H1 (cell line): Measurements from ENCODE around the gene METRN. TPM values are rescaled to one million over a fixed set of nuclear protein-coding genes. Genes with fewer than 3 reads are reported as not detected.

ENCODE experiments used
- CTCF ChIA-PET: fragments of 300-600 bp; sonication (Branson Sonifier 250); formaldehyde crosslinking; loops from one replicate; lab custom pipeline; 2021; ENCODE audit not compliant: partially characterized antibody; lab: Charles Lee
- POLR2A ChIA-PET: fragments of 300-600 bp; sonication (Branson Sonifier 250); formaldehyde crosslinking; loops from one replicate; lab custom pipeline; 2021; ENCODE audit warnings: inconsistent platforms; ENCODE audit not compliant: partially characterized antibody; lab: Charles Lee
- DNase-seq, 2 experiments: peaks; one replicate each; pipeline versions ENCODE4 v3.0.0 to v3.0.0-alpha.2; 2010 to 2022; ENCODE audit warnings: low spot score in 2 of 2, low read depth in 1 of 2, mixed read lengths in 1 of 2
- FAIRE-seq: peaks from 2 replicates; lab custom pipeline; 2011; peaks lifted over from hg19 to GRCh38; lab: Jason Lieb, UNC
- H2AFZ ChIP-seq: 2 replicates; pipeline ENCODE4 v1.8.1; 2012; ENCODE audit warnings: low read length, inconsistent platforms
- H2AK5ac ChIP-seq: 2 replicates; pipeline ENCODE4 v1.6.1; 2013; ENCODE audit warnings: low read depth, low read length
- H2BK120ac ChIP-seq: replicated peaks from 2 replicates; pipeline ENCODE3; 2013; ENCODE audit warnings: low read depth, low read length, inconsistent platforms
- H2BK12ac ChIP-seq: 2 replicates; pipeline ENCODE4 v1.6.1; 2013; ENCODE audit warnings: low read depth, low read length
- H2BK15ac ChIP-seq: 2 replicates; pipeline ENCODE4 v1.6.1; 2013; ENCODE audit warnings: low read length
- H2BK20ac ChIP-seq: 2 replicates; pipeline ENCODE4 v1.6.1; 2013; ENCODE audit warnings: low read length
- H2BK5ac ChIP-seq: 2 replicates; pipeline ENCODE4 v1.6.1; 2013; ENCODE audit warnings: low read depth, low read length
- H3K14ac ChIP-seq: 2 replicates; pipeline ENCODE4 v1.6.1; 2013; ENCODE audit warnings: inconsistent platforms; ENCODE audit not compliant: insufficient read length
- H3K18ac ChIP-seq: 2 replicates; pipeline ENCODE4 v1.6.1; 2013; ENCODE audit warnings: low read length; ENCODE audit errors: extremely low read depth
- H3K23ac ChIP-seq: 2 replicates; pipeline ENCODE4 v1.6.1; 2013; ENCODE audit warnings: inconsistent platforms; ENCODE audit not compliant: insufficient read length
- H3K23me2 ChIP-seq: 2 replicates; pipeline ENCODE4 v1.6.1; 2013; ENCODE audit warnings: low read depth, low read length
- H3K27ac ChIP-seq: 2 replicates; pipeline ENCODE4 v1.6.1; 2011; ENCODE audit warnings: low read depth, low read length, inconsistent platforms
- H3K27me3 ChIP-seq, 4 experiments: replicated peaks in 1 of 4; 1 replicate in 1 of 4; 2 replicates in 3 of 4; pipeline versions ENCODE4 v1.6.1 to v1.8.1; 2011 to 2013; ENCODE audit warnings: low read length in 3 of 4, mild to moderate bottlenecking in 3 of 4, inconsistent platforms in 2 of 4, mixed read lengths in 2 of 4, moderate library complexity in 1 of 4; ENCODE audit not compliant: control insufficient read depth in 3 of 4, insufficient read depth in 3 of 4; ENCODE audit errors: extremely low read depth in 1 of 4
- H3K36me3 ChIP-seq, 4 experiments: 2 replicates each; pipeline versions ENCODE4 v1.6.1 to v1.8.1; 2011 to 2013; ENCODE audit warnings: mild to moderate bottlenecking in 4 of 4, low read length in 3 of 4, moderate library complexity in 2 of 4, control low read depth in 1 of 4, inconsistent platforms in 1 of 4; ENCODE audit not compliant: insufficient read depth in 4 of 4, control insufficient read depth in 2 of 4
- H3K4ac ChIP-seq: replicated peaks from 2 replicates; pipeline ENCODE3; 2013; ENCODE audit warnings: low read length, low read depth, mixed read lengths, inconsistent platforms; ENCODE audit not compliant: insufficient read length
- H3K4me1 ChIP-seq, 4 experiments: replicated peaks in 1 of 4; 1 replicate in 1 of 4; 2 replicates in 3 of 4; pipeline versions ENCODE4 v1.6.1 to v1.8.1; 2011 to 2013; ENCODE audit warnings: low read length in 3 of 4, inconsistent platforms in 2 of 4, mixed read lengths in 1 of 4; ENCODE audit not compliant: insufficient read depth in 4 of 4, control insufficient read depth in 3 of 4
- H3K4me2 ChIP-seq, 2 experiments: 2 replicates each; pipeline versions ENCODE4 v1.6.1 to v1.8.1; 2011 to 2013; ENCODE audit warnings: low read depth in 2 of 2, low read length in 2 of 2, control low read depth in 1 of 2, inconsistent platforms in 1 of 2, mild to moderate bottlenecking in 1 of 2; ENCODE audit not compliant: insufficient read depth in 1 of 2
- H3K4me3 ChIP-seq, 4 experiments: fragments of 200-600, 300-600 bp in 1 of 4; sonication (generic), shearing (Covaris generic), sonication (Bioruptor Twin) in 1 of 4; 2 replicates each; pipeline versions ENCODE4 v1.5.1 to v1.8.1; 2011 to 2016; ENCODE audit warnings: low read length in 4 of 4, low read depth in 3 of 4, control low read depth in 2 of 4, inconsistent platforms in 2 of 4, mild to moderate bottlenecking in 2 of 4, mixed read lengths in 1 of 4, moderate library complexity in 1 of 4; ENCODE audit not compliant: insufficient read depth in 2 of 4; ENCODE audit errors: extremely low read depth in 1 of 4
- H3K56ac ChIP-seq: replicated peaks from 2 replicates; pipeline ENCODE3; 2013; ENCODE audit warnings: low read depth, mild to moderate bottlenecking, mixed read lengths, low read length, inconsistent platforms; ENCODE audit not compliant: insufficient read length
- H3K79me1 ChIP-seq: 2 replicates; pipeline ENCODE4 v1.6.1; 2013; ENCODE audit warnings: low read depth, low read length, control low read depth
- H3K79me2 ChIP-seq, 2 experiments: 2 replicates each; pipeline versions ENCODE4 v1.6.1 to v1.8.1; 2012 to 2013; ENCODE audit warnings: low read length in 2 of 2, mild to moderate bottlenecking in 2 of 2, inconsistent platforms in 1 of 2; ENCODE audit not compliant: insufficient read depth in 2 of 2, control insufficient read depth in 1 of 2
- H3K9ac ChIP-seq, 4 experiments: replicated peaks in 1 of 4; 1 replicate in 1 of 4; 2 replicates in 3 of 4; pipeline versions ENCODE4 v1.6.1 to v1.8.1; 2011 to 2013; ENCODE audit warnings: low read depth in 3 of 4, low read length in 3 of 4, control low read depth in 2 of 4, mild to moderate bottlenecking in 2 of 4, moderate library complexity in 2 of 4, inconsistent platforms in 1 of 4; ENCODE audit errors: extremely low read depth in 1 of 4
- H3K9me3 ChIP-seq, 2 experiments: 2 replicates each; pipeline versions ENCODE4 v1.6.1 to v1.8.1; 2012 to 2013; ENCODE audit warnings: mild to moderate bottlenecking in 2 of 2, moderate library complexity in 2 of 2, control low read depth in 1 of 2, inconsistent platforms in 1 of 2, low read depth in 1 of 2, low read length in 1 of 2, mixed read lengths in 1 of 2; ENCODE audit not compliant: insufficient read depth in 2 of 2
- H4K20me1 ChIP-seq, 2 experiments: replicated peaks in 1 of 2; 2 replicates each; pipeline versions ENCODE3 to v1.8.1; 2011 to 2013; ENCODE audit warnings: inconsistent platforms in 2 of 2, low read length in 2 of 2, mild to moderate bottlenecking in 1 of 2; ENCODE audit not compliant: insufficient read depth in 2 of 2, control insufficient read depth in 1 of 2
- H4K5ac ChIP-seq: 2 replicates; pipeline ENCODE4 v1.6.1; 2013; ENCODE audit warnings: low read length, low read depth, mixed read lengths, inconsistent platforms; ENCODE audit not compliant: insufficient read length
- H4K8ac ChIP-seq: 2 replicates; pipeline ENCODE4 v1.8.0; 2013; ENCODE audit warnings: mild to moderate bottlenecking, moderate library complexity, low read length, inconsistent platforms; ENCODE audit not compliant: insufficient read depth; ENCODE audit errors: extremely low read depth
- H4K91ac ChIP-seq: replicated peaks from 2 replicates; pipeline ENCODE3; 2013; ENCODE audit warnings: low read length, mixed read lengths, inconsistent platforms; ENCODE audit not compliant: insufficient read length
- BCL11A ChIP-seq, 2 experiments: IDR thresholded peaks; one replicate each; pipeline ENCODE4 v1.6.1; 2011; ENCODE audit warnings: low read depth in 2 of 2, low read length in 2 of 2, mild to moderate bottlenecking in 2 of 2
- EGR1 ChIP-seq: IDR thresholded peaks from 2 replicates; pipeline ENCODE4 v1.6.1; 2011; ENCODE audit warnings: low read depth, low read length, borderline replicate concordance
- HDAC6 ChIP-seq: IDR thresholded peaks from one replicate; pipeline ENCODE4 v1.7.1; 2012; ENCODE audit warnings: low read depth, mild to moderate bottlenecking, inconsistent platforms, low read length, moderate library complexity
- KDM1A ChIP-seq: fragments of 200-600, 300-600 bp; sonication (generic); IDR thresholded peaks from 2 replicates; pipeline ENCODE4 v1.7.1; 2016; ENCODE audit warnings: mild to moderate bottlenecking, low read length, borderline replicate concordance
- POLR2A ChIP-seq, 2 experiments: IDR thresholded peaks; 1 replicate in 1 of 2; 2 replicates in 1 of 2; pipeline ENCODE4 v1.6.1; 2011; ENCODE audit warnings: low read depth in 2 of 2, low read length in 2 of 2, mild to moderate bottlenecking in 2 of 2; ENCODE audit errors: control extremely low read depth in 1 of 2
- POU5F1 ChIP-seq: IDR thresholded peaks from 2 replicates; pipeline ENCODE4 v1.6.1; 2011; ENCODE audit warnings: low read depth, mild to moderate bottlenecking, low read length, moderate library complexity
- SIRT6 ChIP-seq: IDR thresholded peaks from one replicate; pipeline ENCODE4 v1.7.1; 2012; ENCODE audit warnings: low read length, inconsistent platforms
- WGBS, 2 experiments: shearing (Covaris generic) in 1 of 2; methylation state at CpG; one replicate each; pipeline versions ENCODE4 v1.1.6 to v1.1.7; 2013 to 2015; ENCODE audit warnings: low lambda C conversion rate in 2 of 2, mixed read lengths in 2 of 2, inconsistent platforms in 1 of 2, low coverage in 1 of 2, missing lambda C conversion rate in 1 of 2; ENCODE audit not compliant: insufficient replicate concordance in 2 of 2, insufficient coverage in 1 of 2, insufficient read length in 1 of 2; ENCODE audit errors: extremely low coverage in 1 of 2, missing lambda C conversion rate in 1 of 2; 5-methylcytosine and 5-hydroxymethylcytosine counted together
- polyA plus RNA-seq, 7 experiments: library from polyadenylated mRNA; depleted of rRNA in 3 of 7; stranded (reverse) in 5 of 7; unstranded in 2 of 7; fragments of >200 nt in 5 of 7; fragments of 200-250 nt in 2 of 7; gene quantifications; 1 replicate in 5 of 7; 2 replicates in 1 of 7; 4 replicates in 1 of 7; pipeline versions ENCODE4 v1.2.1 to v1.2.3, GENCODE V29; 2011 to 2013; ENCODE audit warnings: missing spikeins in 2 of 7, mixed read lengths in 2 of 7
- total RNA-seq: library from RNA; stranded (reverse); fragmentation: NEBNext Ultra II Directional; extraction: Animal tissue kit (Norgen Biotek cat#: 25700); gene quantifications from 2 replicates; pipeline ENCODE4 v1.2.1, GENCODE V29; 2021

The METRN gene
- total and polyA plus RNA-seq, 2 of the 8 experiments (the other 6 are each of a cell fraction or from before 2014, with no cell fraction given): 18.7 to 25.8 TPM

DNA sequence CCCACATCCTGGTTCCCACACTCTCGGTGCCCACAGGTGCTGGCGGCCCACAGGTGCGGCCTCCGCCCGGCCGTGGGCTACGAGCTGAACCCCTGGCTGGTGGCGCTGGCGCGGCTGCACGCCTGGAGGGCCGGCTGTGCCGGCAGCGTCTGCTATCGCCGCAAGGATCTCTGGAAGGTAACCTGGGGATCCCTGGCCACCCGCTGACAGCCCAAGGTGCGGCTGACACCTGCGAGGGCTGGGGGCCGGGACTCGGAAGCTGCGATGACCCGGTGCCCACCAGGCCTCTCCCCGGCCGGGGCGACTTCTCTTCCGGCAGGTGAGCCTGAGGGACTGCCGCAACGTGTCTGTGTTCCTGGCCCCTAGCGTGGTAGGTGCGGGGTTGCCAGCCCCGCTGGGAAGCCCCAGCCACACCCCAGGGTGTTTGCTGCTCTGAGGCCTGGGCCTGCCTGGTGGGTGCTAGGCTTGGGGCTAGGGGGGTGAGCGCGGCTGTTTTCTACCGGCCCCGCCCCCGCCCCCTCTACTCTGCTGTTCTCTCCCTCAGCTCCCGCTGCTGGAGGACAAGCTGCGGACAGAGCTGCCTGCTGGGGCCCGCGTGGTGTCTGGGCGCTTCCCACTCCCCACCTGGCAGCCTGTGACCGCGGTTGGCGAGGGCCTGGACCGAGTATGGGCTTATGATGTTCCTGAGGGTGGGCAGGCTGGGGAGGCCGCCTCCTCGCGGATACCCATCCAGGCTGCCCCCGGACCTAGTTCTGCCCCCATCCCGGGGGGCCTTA lies 7.0 kb downstream of the METRN start:
- TF ChIP-seq HDAC6 (no peak), BCL11A (IDR thresholded peaks at IDR 0.05; ENCODE audit: low read depth in 2 of 2, low read length in 2 of 2) (no peak), KDM1A (no peak), SIRT6 (no peak), POLR2A (IDR thresholded peaks at IDR 0.05; ENCODE audit: control extremely low read depth in 1 of 2, low read depth in 2 of 2, low read length in 2 of 2) (no peak), EGR1 (no peak), POU5F1 (no peak)
- POLR2A ChIA-PET: interaction anchor here (0.6 to 23.0 kb wide), 28 partner anchors 5 to 610 kb away, joined by 3 to 353 read pairs (median 5); partner anchors contain the start of genes ANTKMT, CCDC78, CHTF18 and GNG13
- no peak overlapping the region for H3K27ac ChIP-seq
- H3K79me1 ChIP-seq: no peaks in the 10 kb centered on the region
- no peak overlapping the region for H2BK12ac ChIP-seq
- no peak overlapping the region for H2AFZ ChIP-seq
- no peaks in the 10 kb centered on the region; a peak in 1 of 4 replicates for H3K9me3 ChIP-seq
- no peak overlapping the region; the same call in none of the 2 replicates for H2BK5ac ChIP-seq
- H3K27me3 ChIP-seq: peaks cover 0 to 20% (median 4%) of the 10 kb centered on the region in 4 experiments; a peak in 4 of 7 replicates
- H2BK20ac ChIP-seq: no peak overlapping the region
- H3K9ac ChIP-seq: no peak overlapping the region
- CTCF ChIA-PET: interaction anchor here (1.1 to 35.8 kb wide), 4 partner anchors 5 to 63 kb away, joined by 3 to 977 read pairs (median 700); partner anchors contain the start of genes ANTKMT, CCDC78, CHTF18 and CIAO3
- H2BK120ac ChIP-seq: no peak overlapping the region
- no peak for DNase-seq
- no peak overlapping the region for H4K5ac ChIP-seq
- no peak overlapping the region for H2BK15ac ChIP-seq
- peaks cover 0 to 20% (median 15%) of the 10 kb centered on the region in 4 experiments; a peak in 5 of 7 replicates for H3K4me1 ChIP-seq
- 95% methylated on average over 43 of the region's 51 CpGs; no CpG with 5 or more reads in 1 of the 2 experiments for WGBS, 2 experiments
- H3K4me2 ChIP-seq: peak overlapping the region in 1 of 2 experiments; percentile 83; a peak in 1 of 4 replicates
- FAIRE-seq: no peak
- H3K79me2 ChIP-seq: no peaks in the 10 kb centered on the region
- H3K56ac ChIP-seq: no peak overlapping the region
- H4K20me1 ChIP-seq: peaks cover 4 to 20% of the 10 kb centered on the region in 2 experiments
- no peak overlapping the region for H2AK5ac ChIP-seq
- no peak overlapping the region for H3K23ac ChIP-seq
- no peak overlapping the region; the same call in none of the 2 replicates for H3K18ac ChIP-seq
- H3K14ac ChIP-seq: no peak overlapping the region
- peak overlapping the region; percentile 57; the same call in 1 of the 2 replicates for H4K8ac ChIP-seq
- H4K91ac ChIP-seq: no peak overlapping the region
- peaks cover 0 to 6% (median 0%) of the 10 kb centered on the region in 4 experiments; a peak in 1 of 8 replicates for H3K36me3 ChIP-seq
- H3K4ac ChIP-seq: peak overlapping the region; percentile 69
- peak overlapping the region in 1 of 4 experiments; percentile 77; a peak in 2 of 8 replicates for H3K4me3 ChIP-seq
- peaks cover 14% of the 10 kb centered on the region; the same call in 1 of the 2 replicates for H3K23me2 ChIP-seq
